ENCODE results near the gene SEC61B. TPM values are rescaled to one million over a fixed set of nuclear protein-coding genes. Genes with fewer than 3 reads are reported as not detected.

SEC61B gene
- total and polyA plus RNA-seq, 9 of the 15 experiments (the other 6 are each of a cell fraction or from before 2014, with no cell fraction given) = 57.8 to 262 (median 172) TPM

GRCh38 chr9:99266255-99267023 lies 44.4 kb downstream of the SEC61B start (continued):
- TF ChIP-seq ZNF740 (CRISPR knock-in tag; IDR thresholded peaks at IDR 0.05) (no peak), ZNF740 (tag; IDR thresholded peaks at IDR 0.05) (no peak), MAZ (CRISPR knock-in tag; conservative IDR thresholded peaks at IDR 0.05 in 1 of 2, IDR thresholded peaks at IDR 0.05 in 1 of 2) (0 out of 4 replicates have a peak, but pooled peaks of 1 of the 2 experiments have one; percentile 31), EWSR1 (IDR thresholded peaks at IDR 0.05; ENCODE audit: borderline replicate concordance, low read depth, partially characterized antibody) (no peak), NR2C2 (CRISPR knock-in tag; IDR thresholded peaks at IDR 0.05) (no peak), NR2C2 (tag; IDR thresholded peaks at IDR 0.05) (0 out of 2 replicates have a peak, but pooled peaks have one; percentile 19), CC2D1A (IDR thresholded peaks at IDR 0.05) (0 out of 2 replicates have a peak, but pooled peaks have one; percentile 46), RUNX1 (IDR thresholded peaks at IDR 0.05; ENCODE audit: low read depth) (no peak), NELFE (IDR thresholded peaks at IDR 0.05; ENCODE audit: insufficient read depth, insufficient read length) (no peak), XRCC5 (IDR thresholded peaks at IDR 0.05; ENCODE audit: low read depth, low read length) (peak; percentile 58; the same call in 1 of the 2 replicates)
- TF ChIP-seq, protein P1, sequence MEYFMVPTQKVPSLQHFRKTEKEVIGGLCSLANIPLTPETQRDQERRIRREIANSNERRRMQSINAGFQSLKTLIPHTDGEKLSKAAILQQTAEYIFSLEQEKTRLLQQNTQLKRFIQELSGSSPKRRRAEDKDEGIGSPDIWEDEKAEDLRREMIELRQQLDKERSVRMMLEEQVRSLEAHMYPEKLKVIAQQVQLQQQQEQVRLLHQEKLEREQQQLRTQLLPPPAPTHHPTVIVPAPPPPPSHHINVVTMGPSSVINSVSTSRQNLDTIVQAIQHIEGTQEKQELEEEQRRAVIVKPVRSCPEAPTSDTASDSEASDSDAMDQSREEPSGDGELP (CRISPR knock-in tag; IDR thresholded peaks at IDR 0.05; ENCODE audit: borderline replicate concordance) = peak; percentile 53; the same call in 1 of the 2 replicates
- TF ChIP-seq, protein P2, sequence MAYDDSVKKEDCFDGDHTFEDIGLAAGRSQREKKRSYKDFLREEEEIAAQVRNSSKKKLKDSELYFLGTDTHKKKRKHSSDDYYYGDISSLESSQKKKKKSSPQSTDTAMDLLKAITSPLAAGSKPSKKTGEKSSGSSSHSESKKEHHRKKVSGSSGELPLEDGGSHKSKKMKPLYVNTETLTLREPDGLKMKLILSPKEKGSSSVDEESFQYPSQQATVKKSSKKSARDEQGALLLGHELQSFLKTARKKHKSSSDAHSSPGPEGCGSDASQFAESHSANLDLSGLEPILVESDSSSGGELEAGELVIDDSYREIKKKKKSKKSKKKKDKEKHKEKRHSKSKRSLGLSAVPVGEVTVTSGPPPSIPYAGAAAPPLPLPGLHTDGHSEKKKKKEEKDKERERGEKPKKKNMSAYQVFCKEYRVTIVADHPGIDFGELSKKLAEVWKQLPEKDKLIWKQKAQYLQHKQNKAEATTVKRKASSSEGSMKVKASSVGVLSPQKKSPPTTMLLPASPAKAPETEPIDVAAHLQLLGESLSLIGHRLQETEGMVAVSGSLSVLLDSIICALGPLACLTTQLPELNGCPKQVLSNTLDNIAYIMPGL (CRISPR knock-in tag; IDR thresholded peaks at IDR 0.05) = no peak
- TF ChIP-seq, protein P3, sequence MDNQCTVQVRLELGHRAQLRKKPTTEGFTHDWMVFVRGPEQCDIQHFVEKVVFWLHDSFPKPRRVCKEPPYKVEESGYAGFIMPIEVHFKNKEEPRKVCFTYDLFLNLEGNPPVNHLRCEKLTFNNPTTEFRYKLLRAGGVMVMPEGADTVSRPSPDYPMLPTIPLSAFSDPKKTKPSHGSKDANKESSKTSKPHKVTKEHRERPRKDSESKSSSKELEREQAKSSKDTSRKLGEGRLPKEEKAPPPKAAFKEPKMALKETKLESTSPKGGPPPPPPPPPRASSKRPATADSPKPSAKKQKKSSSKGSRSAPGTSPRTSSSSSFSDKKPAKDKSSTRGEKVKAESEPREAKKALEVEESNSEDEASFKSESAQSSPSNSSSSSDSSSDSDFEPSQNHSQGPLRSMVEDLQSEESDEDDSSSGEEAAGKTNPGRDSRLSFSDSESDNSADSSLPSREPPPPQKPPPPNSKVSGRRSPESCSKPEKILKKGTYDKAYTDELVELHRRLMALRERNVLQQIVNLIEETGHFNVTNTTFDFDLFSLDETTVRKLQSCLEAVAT (IDR thresholded peaks at IDR 0.05) = 0 out of 4 replicates have a peak, but pooled peaks of 1 of the 2 experiments have one; percentile 48
